Measurements from ENCODE around the gene CCT5. TPM values are rescaled to one million over a fixed set of nuclear protein-coding genes. Genes with fewer than 3 reads are reported as not detected.
"Not testable (repeated sequence)": the region's sequence is repeated elsewhere in the genome, so short reads cannot be mapped to it uniquely, and the experiment has no call there.

Gene CCT5
- total RNA-seq, 2 donors from 2014 or later: 347 to 353 TPM

DNA sequence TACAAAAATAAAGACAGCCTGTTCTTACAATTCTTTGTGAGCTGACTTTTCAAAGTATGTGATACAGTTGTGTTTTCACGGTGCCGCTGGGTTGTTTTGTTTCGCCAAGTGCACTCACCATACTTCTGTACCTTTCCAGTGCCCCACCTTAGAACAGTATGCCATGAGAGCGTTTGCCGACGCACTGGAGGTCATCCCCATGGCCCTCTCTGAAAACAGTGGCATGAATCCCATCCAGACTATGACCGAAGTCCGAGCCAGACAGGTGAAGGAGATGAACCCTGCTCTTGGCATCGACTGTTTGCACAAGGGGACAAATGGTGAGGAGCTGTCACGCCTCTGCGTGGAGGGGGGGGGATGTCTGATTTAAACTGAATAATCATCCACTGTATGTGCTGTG lies 12.9 kb downstream of the CCT5 start:
- H3K36me3 Mint-ChIP-seq: peaks cover 22 to 29% of the 10 kb centered on the region in 2 donors
- peak overlapping the region in 1 of 2 donors; percentile 77 for H3K27ac Mint-ChIP-seq
- ATAC-seq (no peak), DNase-seq (ENCODE audit: low spot score in 2 of 2) (no peak)
- H3K9me3 Mint-ChIP-seq: no peaks in the 10 kb centered on the region

DNA sequence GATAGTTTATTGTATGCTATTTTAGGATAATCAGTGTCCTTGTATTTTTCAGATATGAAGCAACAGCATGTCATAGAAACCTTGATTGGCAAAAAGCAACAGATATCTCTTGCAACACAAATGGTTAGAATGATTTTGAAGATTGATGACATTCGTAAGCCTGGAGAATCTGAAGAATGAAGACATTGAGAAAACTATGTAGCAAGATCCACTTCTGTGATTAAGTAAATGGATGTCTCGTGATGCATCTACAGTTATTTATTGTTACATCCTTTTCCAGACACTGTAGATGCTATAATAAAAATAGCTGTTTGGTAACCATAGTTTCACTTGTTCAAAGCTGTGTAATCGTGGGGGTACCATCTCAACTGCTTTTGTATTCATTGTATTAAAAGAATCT lies 14.5 kb downstream of the CCT5 start:
- ATAC-seq: no peak
- no peak overlapping the region for H3K27ac Mint-ChIP-seq
- no peak for DNase-seq (ENCODE audit: low spot score in 2 of 2)
- peaks cover 12 to 19% of the 10 kb centered on the region in 2 donors for H3K36me3 Mint-ChIP-seq
- H3K9me3 Mint-ChIP-seq: no peaks in the 10 kb centered on the region

DNA sequence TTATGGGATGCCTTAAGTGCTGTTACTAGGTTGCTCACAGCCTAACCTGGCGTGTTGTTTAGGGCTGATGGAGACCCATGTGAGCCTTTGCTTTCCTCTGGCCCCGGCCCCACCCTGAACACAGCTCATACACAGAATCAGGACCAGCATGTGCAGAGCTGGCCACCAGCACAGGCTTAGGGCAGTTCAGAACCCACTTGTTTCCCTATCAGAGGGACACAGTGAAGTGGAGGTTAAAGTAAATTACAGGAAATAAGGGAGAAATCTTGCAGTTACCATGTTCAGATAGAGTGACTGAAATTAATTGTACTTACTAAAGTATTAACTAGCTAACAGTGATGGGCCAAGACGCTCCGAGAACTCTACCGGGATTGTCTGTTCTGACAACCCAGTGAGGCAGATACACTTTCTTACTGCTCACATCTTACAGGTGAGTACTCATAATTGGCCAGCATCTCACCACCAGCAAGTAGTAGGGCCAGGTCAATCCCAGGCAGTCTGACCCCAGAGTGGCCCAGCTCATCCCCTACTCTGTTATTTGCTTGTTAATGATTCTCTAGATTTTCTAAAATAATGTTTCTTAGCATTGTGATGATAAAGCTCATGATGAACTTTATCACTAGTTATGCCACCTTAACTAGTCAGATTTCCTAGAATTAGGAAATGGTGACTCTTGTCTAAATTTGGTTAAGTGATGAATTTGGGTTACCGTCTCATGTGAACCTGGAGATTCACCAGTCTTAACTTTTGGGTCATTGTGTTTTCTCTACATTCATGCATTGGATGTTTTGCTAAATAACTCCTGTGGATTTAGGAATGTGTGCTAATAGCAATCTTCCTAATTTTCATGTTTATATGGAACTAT lies 15.4 kb downstream of the CCT5 start:
- no peak overlapping the region for H3K27ac Mint-ChIP-seq
- ATAC-seq: peak in 1 of 2 donors; percentile 29

DNA sequence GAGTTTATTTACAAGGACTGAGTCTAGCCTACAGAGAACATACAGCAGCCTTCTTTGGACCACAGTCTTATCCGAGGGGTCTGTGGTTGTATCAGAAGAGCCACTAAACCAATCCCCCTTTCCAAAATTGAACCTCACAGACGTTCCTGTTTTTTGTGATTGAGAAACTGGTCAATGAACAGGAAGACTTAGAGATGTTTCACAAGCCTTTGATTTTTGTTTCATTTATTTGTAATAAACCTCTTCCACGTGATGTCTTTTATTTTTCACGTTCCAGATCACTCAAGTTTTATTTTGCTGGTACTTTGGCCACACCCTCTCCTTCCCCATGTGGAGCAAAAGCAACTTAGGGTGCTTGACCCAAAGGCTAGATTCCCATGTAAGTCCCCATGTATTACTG lies 16.1 kb downstream of the CCT5 start:
- ATAC-seq: no peak
- H3K27ac Mint-ChIP-seq: no peak overlapping the region
- DNase-seq (ENCODE audit: low spot score in 2 of 2): no peak
- no peaks in the 10 kb centered on the region for H3K9me3 Mint-ChIP-seq
- peaks cover 7 to 14% of the 10 kb centered on the region in 2 donors for H3K36me3 Mint-ChIP-seq

More for the DNA sequence above, 15.4 kb downstream of the CCT5 start:
- DNase-seq (ENCODE audit: low spot score in 2 of 2): no peak
- Mint-ChIP-seq H3K9me3 (no peaks in the 10 kb centered on the region), H3K36me3 (peaks cover 7 to 14% of the 10 kb centered on the region in 2 donors)

DNA sequence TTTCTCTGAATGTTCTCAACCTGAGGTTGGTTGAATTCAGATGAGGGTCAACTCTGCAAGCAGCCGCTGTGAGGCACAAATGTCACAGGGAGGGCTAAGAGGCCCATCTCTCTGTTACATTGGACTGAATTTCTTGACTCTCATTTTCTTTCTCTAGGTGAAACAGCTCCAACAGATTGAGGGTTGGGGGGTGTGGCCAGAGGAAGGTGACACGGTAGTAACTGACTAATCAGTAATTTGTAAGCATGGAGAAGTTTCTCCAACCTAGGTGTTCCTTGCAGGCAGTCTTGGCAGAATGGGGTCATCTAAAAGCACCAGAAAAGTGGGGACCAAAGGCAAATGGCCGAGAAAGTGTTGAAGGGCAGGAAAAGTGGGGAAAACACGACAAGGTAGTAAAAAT lies 16.8 kb downstream of the CCT5 start:
- Mint-ChIP-seq H3K9me3 (no peaks in the 10 kb centered on the region), H3K36me3 (peaks cover 7 to 13% of the 10 kb centered on the region in 2 donors), H3K27ac (no peak overlapping the region)
- ATAC-seq: no peak
- DNase-seq (ENCODE audit: low spot score in 2 of 2): no peak

DNA sequence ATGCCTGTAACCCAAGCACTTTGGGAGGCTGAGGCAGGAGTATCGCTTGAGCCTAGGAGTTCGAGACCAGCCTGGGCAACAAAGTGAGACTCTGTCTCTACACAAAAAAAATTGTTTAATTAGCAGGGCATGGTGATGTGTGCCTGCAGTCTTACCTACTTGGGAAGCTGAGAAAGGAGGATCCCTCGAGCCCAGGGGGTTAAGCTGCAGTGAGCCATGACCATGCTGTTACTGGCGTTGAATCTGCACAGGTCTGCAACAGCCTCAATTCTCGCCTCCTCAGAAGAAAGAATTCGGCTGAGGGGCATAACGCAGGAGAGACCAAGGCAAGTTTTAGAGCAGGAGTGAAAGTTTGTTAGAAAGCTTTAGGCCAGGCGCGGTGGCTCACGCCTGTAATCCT lies 18.0 kb downstream of the CCT5 start:
- ATAC-seq (no peak), DNase-seq (ENCODE audit: low spot score in 2 of 2) (no peak)
- H3K9me3 Mint-ChIP-seq: no peaks in the 10 kb centered on the region
- H3K36me3 Mint-ChIP-seq: peaks cover 0 to 6% of the 10 kb centered on the region in 2 donors
- no peak overlapping the region for H3K27ac Mint-ChIP-seq

DNA sequence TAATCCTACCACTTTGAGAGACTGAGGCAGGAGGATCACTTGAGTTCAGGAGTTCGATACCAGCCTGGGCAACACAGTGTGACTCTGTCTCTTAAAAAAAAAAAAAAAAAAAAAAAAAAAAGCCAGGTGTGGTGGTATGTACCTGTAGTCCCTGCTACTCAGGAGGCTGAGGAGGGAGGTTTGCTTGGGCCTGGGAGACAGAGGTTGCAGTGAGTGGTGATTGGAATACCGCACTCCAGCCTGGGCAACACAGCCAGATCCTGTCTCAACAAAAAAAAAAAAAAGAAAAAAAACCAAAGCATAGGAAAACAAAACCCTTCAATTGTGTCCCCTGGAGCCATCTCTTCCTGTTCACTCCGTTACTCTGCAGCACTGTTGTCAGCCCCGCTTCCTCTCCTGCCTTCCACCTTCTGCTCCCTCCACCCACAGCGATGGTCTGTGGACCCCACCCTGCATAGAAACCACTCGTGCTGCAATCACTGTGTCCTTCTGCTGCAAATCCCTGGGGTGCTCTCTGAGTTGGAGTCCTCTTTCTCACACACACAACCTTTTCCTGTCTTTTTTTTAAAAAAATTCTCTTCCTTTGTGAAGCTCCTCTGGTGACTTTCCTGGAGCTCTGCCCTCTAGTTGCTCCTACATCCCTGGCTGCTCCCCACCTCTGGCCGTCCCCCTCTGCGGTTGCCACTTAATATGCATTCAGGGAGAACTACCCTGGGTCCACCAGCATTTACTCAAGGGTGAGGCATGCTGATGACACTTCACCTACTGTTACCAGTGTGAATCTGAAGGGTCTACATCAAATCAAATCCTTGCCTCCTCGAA lies 22.2 kb downstream of the CCT5 start:
- no peaks in the 10 kb centered on the region for H3K36me3 Mint-ChIP-seq
- DNase-seq (ENCODE audit: low spot score in 2 of 2): no peak
- H3K9me3 Mint-ChIP-seq: peaks cover 0 to 7% of the 10 kb centered on the region in 2 donors
- no peak for ATAC-seq
- peak overlapping the region; percentile 12 to 78 for H3K27ac Mint-ChIP-seq

DNA sequence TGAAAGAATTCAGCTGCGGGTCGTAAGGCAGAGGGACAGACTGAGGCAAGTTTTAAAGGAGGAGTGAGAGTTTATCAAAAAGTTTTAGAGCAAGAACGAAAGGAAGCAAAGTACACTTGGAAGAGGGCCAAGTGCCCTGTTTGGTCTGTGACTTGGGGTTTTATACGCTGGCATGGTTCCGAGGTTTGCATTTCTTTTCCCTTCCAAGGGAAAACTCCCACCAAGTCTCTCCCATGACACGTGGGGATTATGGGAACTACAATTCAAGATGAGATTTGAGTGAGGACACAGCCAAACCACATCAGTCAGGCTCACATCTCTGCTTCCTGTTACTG lies 22.8 kb downstream of the CCT5 start:
- DNase-seq (ENCODE audit: low spot score in 2 of 2); H3K9me3 Mint-ChIP-seq; ATAC-seq; H3K36me3 Mint-ChIP-seq: not testable (repeated sequence)
- peak overlapping the region in 1 of 2 donors; percentile 12 for H3K27ac Mint-ChIP-seq

DNA sequence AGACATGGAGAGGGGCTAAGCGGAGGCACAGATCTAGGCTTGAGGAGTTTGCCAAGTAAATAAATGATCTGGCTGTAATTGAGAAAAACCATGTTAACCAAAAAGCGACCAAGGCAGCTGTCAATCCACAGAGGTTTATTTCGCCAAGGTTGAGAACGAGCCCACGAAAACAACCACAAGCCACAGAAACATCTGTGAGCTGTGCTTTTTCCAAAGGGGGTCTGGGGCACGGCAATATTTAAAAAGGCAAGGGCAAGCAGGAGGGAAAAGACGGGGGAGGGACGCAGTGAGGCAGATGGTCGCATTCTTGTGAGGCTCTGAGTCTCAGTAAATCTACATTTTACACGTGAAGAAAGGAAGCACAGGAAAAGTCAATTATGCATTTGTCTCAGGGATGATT lies 25.4 kb downstream of the CCT5 start:
- H3K9me3 Mint-ChIP-seq: peaks cover 0 to 7% of the 10 kb centered on the region in 2 donors
- DNase-seq (ENCODE audit: low spot score in 2 of 2) (no peak), ATAC-seq (no peak)
- no peak overlapping the region for H3K27ac Mint-ChIP-seq
- no peaks in the 10 kb centered on the region for H3K36me3 Mint-ChIP-seq

DNA sequence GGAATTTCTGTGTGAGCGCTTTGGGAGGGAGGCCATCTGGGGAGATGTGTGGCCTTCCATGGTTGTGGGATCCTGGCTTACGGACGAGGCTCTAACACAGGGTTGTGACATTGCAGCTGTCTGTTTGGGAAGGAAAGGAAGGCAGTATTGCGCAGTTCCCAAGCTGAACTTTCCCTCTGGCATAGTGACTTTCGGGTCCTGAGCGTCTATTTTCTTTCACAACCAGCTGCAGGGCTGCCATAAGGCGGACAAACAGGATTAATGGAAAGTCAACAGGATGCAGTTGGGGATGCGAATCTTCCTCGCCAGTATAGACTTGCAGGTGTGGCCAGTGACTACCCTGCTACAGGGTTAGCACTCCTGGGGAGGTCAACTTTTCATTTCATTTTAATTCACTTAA lies 25.9 kb downstream of the CCT5 start:
- Mint-ChIP-seq H3K36me3 (no peaks in the 10 kb centered on the region), H3K9me3 (peaks cover 0 to 7% of the 10 kb centered on the region in 2 donors), H3K27ac (no peak overlapping the region)
- no peak for ATAC-seq
- DNase-seq (ENCODE audit: low spot score in 2 of 2): no peak

DNA sequence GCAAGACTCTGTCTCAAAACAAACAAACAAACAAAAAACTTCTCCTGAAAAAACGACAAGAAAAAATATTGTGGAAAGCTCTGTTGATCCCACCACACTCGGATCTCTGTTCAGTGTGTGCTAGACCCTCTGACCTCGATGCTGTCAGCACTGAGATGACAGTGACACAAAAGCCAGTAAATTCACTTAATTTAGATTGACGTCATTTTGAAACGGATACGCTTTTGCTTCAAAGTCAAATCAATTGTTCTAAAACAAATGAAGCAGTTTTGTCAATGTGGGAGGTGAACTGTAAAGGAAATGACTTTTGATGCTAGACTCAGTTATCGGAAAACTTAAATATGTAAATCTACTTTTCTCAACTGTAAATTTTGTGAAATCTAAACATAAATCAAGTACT lies 26.6 kb downstream of the CCT5 start:
- DNase-seq (ENCODE audit: low spot score in 2 of 2): no peak
- Mint-ChIP-seq H3K9me3 (peaks cover 0 to 7% of the 10 kb centered on the region in 2 donors), H3K36me3 (no peaks in the 10 kb centered on the region), H3K27ac (no peak overlapping the region)
- ATAC-seq: no peak

DNA sequence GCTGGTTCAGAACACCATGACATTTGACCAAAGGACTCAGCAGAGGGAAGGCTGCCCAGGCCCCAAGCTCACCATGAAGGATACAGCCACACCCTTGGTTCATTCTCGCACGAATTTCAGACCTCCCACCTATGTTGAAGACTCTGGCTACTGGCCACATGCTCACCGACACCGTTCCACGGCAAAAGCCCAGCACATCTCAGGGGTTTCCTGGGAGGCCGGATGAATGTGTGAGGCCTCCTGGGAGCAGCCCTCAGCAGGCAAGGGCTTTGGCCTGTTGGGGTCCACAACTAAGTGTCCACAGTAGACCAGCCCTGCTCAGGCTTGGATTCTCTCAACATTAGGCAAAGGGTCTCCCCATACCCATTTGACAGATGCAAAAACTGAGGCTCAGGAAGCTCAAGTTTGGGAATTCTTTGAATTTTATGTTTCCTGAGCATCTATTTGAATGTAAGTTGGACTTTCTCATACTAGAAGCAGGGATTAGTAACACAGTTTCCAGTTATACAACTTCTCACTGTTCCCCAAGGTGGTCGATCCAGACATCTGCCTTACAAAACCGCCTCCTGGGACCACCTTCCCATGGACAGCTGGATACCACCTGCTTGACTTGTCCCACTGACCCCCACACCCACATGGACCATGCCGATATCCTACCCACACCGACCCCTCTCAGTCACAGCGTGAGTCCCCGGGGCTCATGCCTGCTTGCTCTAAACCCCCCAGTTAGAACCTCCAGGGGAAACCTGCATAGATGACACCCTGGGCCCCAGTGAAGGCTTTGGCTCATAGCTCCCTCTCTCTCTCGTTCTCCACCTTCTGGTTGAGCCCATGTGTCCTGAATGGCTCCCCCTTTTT lies 27.9 kb downstream of the CCT5 start:
- H3K27ac Mint-ChIP-seq: no peak overlapping the region
- ATAC-seq (no peak), DNase-seq (ENCODE audit: low spot score in 2 of 2) (no peak)
- H3K9me3 Mint-ChIP-seq: peaks cover 0 to 7% of the 10 kb centered on the region in 2 donors
- no peaks in the 10 kb centered on the region for H3K36me3 Mint-ChIP-seq

DNA sequence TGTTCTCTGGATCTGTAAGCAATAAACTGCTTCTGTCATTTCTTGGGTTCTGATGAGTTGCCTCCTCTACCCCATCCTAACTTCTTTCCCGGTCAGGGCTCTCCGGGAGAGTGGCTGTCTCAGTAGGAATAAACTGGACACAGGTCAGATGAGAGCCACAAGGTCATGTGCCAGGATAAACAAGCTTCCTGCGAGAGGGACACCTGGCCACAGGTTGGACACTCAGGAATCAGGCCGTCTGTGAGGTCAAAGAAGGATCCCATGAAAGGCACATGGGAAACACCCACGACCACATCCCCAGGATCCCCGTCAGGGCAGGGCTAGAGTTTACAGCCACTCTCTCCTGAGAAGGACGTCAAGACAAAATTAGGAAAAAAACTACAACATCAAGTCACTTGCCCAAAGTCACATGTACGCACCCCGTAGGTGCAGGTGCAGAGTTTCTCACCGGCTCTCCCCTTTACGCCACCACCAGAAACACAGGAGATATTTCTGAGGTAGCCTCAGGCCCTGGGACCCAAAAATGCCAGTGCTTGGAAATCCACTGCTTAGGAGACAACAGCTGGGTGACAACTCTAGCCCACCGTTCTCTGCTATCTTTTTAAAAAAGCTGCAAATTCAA lies 28.7 kb downstream of the CCT5 start:
- ATAC-seq (no peak), DNase-seq (ENCODE audit: low spot score in 2 of 2) (no peak)
- Mint-ChIP-seq H3K9me3 (peaks cover 0 to 7% of the 10 kb centered on the region in 2 donors), H3K27ac (no peak overlapping the region), H3K36me3 (no peaks in the 10 kb centered on the region)

DNA sequence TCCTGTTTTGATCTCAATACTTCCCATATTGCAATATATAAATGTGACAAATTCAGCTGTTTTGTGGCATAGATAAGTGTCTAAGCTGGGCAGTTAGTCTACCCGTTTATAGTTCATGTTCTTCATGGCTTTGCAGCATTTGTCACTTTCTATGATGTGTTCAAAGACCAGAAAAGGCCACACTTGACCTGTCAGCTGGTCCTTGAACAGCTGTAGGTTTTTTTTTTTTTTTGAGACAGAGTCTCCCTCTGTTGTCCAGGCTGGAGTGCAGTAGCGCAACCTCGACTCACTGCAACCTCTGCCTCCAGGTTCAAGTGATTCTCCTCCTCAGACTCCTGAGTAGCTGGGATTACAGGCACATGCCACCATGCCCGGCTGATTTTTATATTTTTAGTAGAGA lies 29.2 kb downstream of the CCT5 start:
- peaks cover 0 to 7% of the 10 kb centered on the region in 2 donors for H3K9me3 Mint-ChIP-seq
- no peak for ATAC-seq

DNA sequence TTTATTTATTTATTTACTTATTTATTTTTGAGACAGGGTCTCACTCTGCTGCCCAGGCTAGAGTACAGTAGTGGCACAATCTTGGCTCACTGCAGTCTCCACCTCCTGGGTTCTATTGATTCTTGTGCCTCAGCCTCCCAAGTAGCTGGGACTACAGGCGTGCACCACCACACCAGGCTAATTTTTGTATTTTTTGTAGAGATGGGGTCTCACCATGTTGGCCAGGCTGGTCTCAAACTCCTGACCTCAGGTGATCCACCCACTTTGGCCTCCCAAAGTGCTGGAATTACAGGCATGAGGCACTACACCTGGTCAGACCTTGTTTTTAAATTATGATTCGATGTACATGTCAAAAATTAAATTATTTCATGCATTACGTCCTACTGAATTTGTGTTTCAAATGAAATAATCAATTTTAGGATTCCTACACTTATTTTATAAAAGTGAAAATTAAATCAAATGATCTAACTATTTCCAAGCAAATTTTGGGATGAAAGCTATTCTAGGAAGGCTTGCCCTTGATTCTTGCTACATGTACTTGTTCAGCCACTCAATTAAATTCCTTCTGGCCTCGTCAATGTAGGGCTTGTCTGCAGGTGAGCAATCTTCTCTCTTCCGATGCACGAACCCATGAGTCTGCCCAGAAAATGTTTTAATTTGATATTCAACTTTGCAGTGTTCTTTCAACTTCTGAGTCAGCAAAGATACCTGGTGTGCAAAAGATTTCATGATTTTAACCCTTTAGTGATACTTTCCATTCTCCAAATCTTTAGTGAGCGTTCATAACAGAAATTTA lies 30.0 kb downstream of the CCT5 start:
- Mint-ChIP-seq H3K36me3 (no peaks in the 10 kb centered on the region), H3K9me3 (peaks cover 0 to 7% of the 10 kb centered on the region in 2 donors), H3K27ac (no peak overlapping the region)
- ATAC-seq: no peak
- DNase-seq (ENCODE audit: low spot score in 2 of 2): no peak

More for the DNA sequence above, 29.2 kb downstream of the CCT5 start:
- no peaks in the 10 kb centered on the region for H3K36me3 Mint-ChIP-seq
- no peak for DNase-seq (ENCODE audit: low spot score in 2 of 2)
- no peak overlapping the region for H3K27ac Mint-ChIP-seq

All from activated naive CD4-positive, alpha-beta T cell treated with anti-CD3 and anti-CD28 coated beads, Interleukin-2, amount 50 U/mL, for 72 hours (primary cell).